Keratinocyte (primary cell): ENCODE results near the gene OSTF1. TPM values are rescaled to one million over a fixed set of nuclear protein-coding genes. Genes with fewer than 3 reads are reported as not detected.

ENCODE experiments used
- DNase-seq: peaks from one replicate; pipeline ENCODE4 v3.0.0-alpha.2; 2011; ENCODE audit warnings: low read depth, missing footprints, low spot score
- FAIRE-seq: peaks from 2 replicates; lab custom pipeline; 2011; peaks lifted over from hg19 to GRCh38; lab: Jason Lieb, UNC
- H2AFZ ChIP-seq: 2 replicates; pipeline ENCODE4 v1.6.0; 2012; ENCODE audit warnings: low read length, control low read depth, inconsistent platforms; ENCODE audit not compliant: control insufficient read depth
- H3K27ac ChIP-seq: 2 replicates; pipeline ENCODE4 v1.5.1; 2011; ENCODE audit warnings: low read length; ENCODE audit not compliant: control insufficient read depth, insufficient read depth
- H3K27me3 ChIP-seq: 3 replicates; pipeline ENCODE4 v1.6.0; 2011; ENCODE audit warnings: low read length; ENCODE audit not compliant: control insufficient read depth, insufficient read depth; ENCODE audit errors: extremely low read depth
- H3K36me3 ChIP-seq, 2 experiments: 2 replicates in 1 of 2; 3 replicates in 1 of 2; pipeline ENCODE4 v1.5.1; 2011; ENCODE audit warnings: low read length in 2 of 2, mild to moderate bottlenecking in 1 of 2; ENCODE audit not compliant: control insufficient read depth in 2 of 2, insufficient read depth in 2 of 2; ENCODE audit errors: extremely low read depth in 1 of 2
- H3K4me1 ChIP-seq: 3 replicates; pipeline ENCODE4 v1.5.1; 2011; ENCODE audit warnings: low read length; ENCODE audit not compliant: control insufficient read depth, insufficient read depth; ENCODE audit errors: extremely low read depth
- H3K4me2 ChIP-seq: 3 replicates; pipeline ENCODE4 v1.6.0; 2011; ENCODE audit warnings: low read depth, low read length; ENCODE audit not compliant: control insufficient read depth, insufficient read depth; ENCODE audit errors: extremely low read depth
- H3K4me3 ChIP-seq, 3 experiments: fragments of 200-600 bp in 1 of 3; sonication (generic) in 1 of 3; 2 replicates in 2 of 3; 3 replicates in 1 of 3; pipeline ENCODE4 v1.5.1; 2011 to 2016; ENCODE audit warnings: low read length in 3 of 3, mild to moderate bottlenecking in 3 of 3, control low read depth in 2 of 3, inconsistent platforms in 1 of 3, low read depth in 1 of 3, mixed read lengths in 1 of 3, mixed run types in 1 of 3, moderate library complexity in 1 of 3; ENCODE audit not compliant: control insufficient read depth in 2 of 3, insufficient read depth in 2 of 3; ENCODE audit errors: extremely low read depth in 1 of 3
- H3K79me2 ChIP-seq: 2 replicates; pipeline ENCODE4 v1.6.0; 2012; ENCODE audit warnings: low read length; ENCODE audit not compliant: control insufficient read depth, insufficient read depth
- H3K9ac ChIP-seq: 3 replicates; pipeline ENCODE4 v1.6.0; 2011; ENCODE audit warnings: low read length; ENCODE audit not compliant: control insufficient read depth, insufficient read depth; ENCODE audit errors: extremely low read depth
- H3K9me1 ChIP-seq: 3 replicates; pipeline ENCODE4 v1.6.0; 2011; ENCODE audit warnings: low read length; ENCODE audit not compliant: control insufficient read depth, insufficient read depth; ENCODE audit errors: extremely low read depth
- H3K9me3 ChIP-seq: 2 replicates; pipeline ENCODE4 v1.5.1; 2012; ENCODE audit warnings: low read depth, low read length; ENCODE audit not compliant: control insufficient read depth
- H4K20me1 ChIP-seq: 3 replicates; pipeline ENCODE4 v1.6.0; 2011; ENCODE audit warnings: low read length; ENCODE audit not compliant: control insufficient read depth, insufficient read depth; ENCODE audit errors: extremely low read depth
- CTCF ChIP-seq, 3 experiments: IDR thresholded peaks in 1 of 3; conservative IDR thresholded peaks in 1 of 3; optimal IDR thresholded peaks in 1 of 3; 2 replicates in 2 of 3; 3 replicates in 1 of 3; pipeline versions ENCODE3 to v1.5.1; 2011; ENCODE audit warnings: low read length in 3 of 3, mild to moderate bottlenecking in 3 of 3, moderate library complexity in 2 of 3, control low read depth in 1 of 3, inconsistent platforms in 1 of 3; ENCODE audit not compliant: insufficient read depth in 2 of 3; ENCODE audit errors: extremely low read depth in 1 of 3
- EZH2 ChIP-seq: IDR thresholded peaks from one replicate; pipeline ENCODE4 v1.6.1; 2012; ENCODE audit warnings: inconsistent platforms, mild to moderate bottlenecking, low read length, moderate library complexity
- dilution Hi-C: fragments of 300-500 bp; cut with MboI; formaldehyde crosslinking; loops from one replicate; pipeline ENCODE4 v1.7.0; 2020; ENCODE audit warnings: low sequenced_read_pairs; ENCODE audit not compliant: extremely low pct_ligation_motif_present
- polyA plus RNA-seq, 5 experiments: library from polyadenylated mRNA; depleted of rRNA in 3 of 5; stranded (reverse) in 3 of 5; stranded (forward) in 1 of 5; unstranded in 1 of 5; fragments of >200 nt; gene quantifications; 1 replicate in 1 of 5; 2 replicates in 3 of 5; 3 replicates in 1 of 5; pipeline versions ENCODE4 v1.2.1 to v1.2.3, GENCODE V29; 2011 to 2012; ENCODE audit warnings: missing spikeins in 2 of 5, low read depth in 1 of 5, low replicate concordance in 1 of 5

The OSTF1 gene
- polyA plus RNA-seq, 1 donor (not counting 4 experiments of a cell fraction or from before 2014, with no cell fraction given) = 39.2 TPM

- peaks cover 2% of the 10 kb centered on the region for H3K9me3 ChIP-seq
- H2AFZ ChIP-seq = no peak overlapping the region
- H3K79me2 ChIP-seq = no peaks in the 10 kb centered on the region
- no peak overlapping the region for H3K4me2 ChIP-seq
- FAIRE-seq (no peak), DNase-seq (no peak)
- dilution Hi-C loops = no loop called here
- H3K4me1 ChIP-seq = peaks cover 32% of the 10 kb centered on the region
- no peak overlapping the region for H3K4me3 ChIP-seq
- no peaks in the 10 kb centered on the region for H3K36me3 ChIP-seq
- no peak overlapping the region for H3K9ac ChIP-seq
- no peak overlapping the region for H3K27ac ChIP-seq
- H3K9me1 ChIP-seq = no peaks in the 10 kb centered on the region
- TF ChIP-seq CTCF (optimal IDR thresholded peaks at IDR 0.05 in 1 of 3, IDR thresholded peaks at IDR 0.05 in 1 of 3, conservative IDR thresholded peaks at IDR 0.05 in 1 of 3; ENCODE audit: extremely low read depth in 1 of 3, insufficient read depth in 2 of 3, low read length in 3 of 3) = no peak
- TF ChIP-seq EZH2 = no peak
- no peaks in the 10 kb centered on the region for H4K20me1 ChIP-seq
- no peaks in the 10 kb centered on the region for H3K27me3 ChIP-seq
Measured at GRCh38 chr9:75167281-75167680, 79.0 kb downstream of the OSTF1 start.

GRCh38 chr9:75168270-75169178, 80.2 kb downstream of the OSTF1 start:
- no peaks in the 10 kb centered on the region for H3K79me2 ChIP-seq
- dilution Hi-C loops = no loop called here
- H3K27me3 ChIP-seq = no peaks in the 10 kb centered on the region
- no peak for FAIRE-seq
- no peak overlapping the region for H3K27ac ChIP-seq
- H2AFZ ChIP-seq = no peak overlapping the region
- TF ChIP-seq CTCF (optimal IDR thresholded peaks at IDR 0.05 in 1 of 3, IDR thresholded peaks at IDR 0.05 in 1 of 3, conservative IDR thresholded peaks at IDR 0.05 in 1 of 3; ENCODE audit: extremely low read depth in 1 of 3, insufficient read depth in 2 of 3, low read length in 3 of 3) (no peak), EZH2 (no peak)
- no peak overlapping the region for H3K4me3 ChIP-seq
- no peaks in the 10 kb centered on the region for H4K20me1 ChIP-seq
- no peak overlapping the region for H3K9ac ChIP-seq
- peaks cover 2% of the 10 kb centered on the region for H3K9me3 ChIP-seq
- no peaks in the 10 kb centered on the region for H3K36me3 ChIP-seq
- H3K4me1 ChIP-seq = peaks cover 32% of the 10 kb centered on the region
- H3K9me1 ChIP-seq = no peaks in the 10 kb centered on the region
- no peak overlapping the region for H3K4me2 ChIP-seq
- DNase-seq = no peak
